Liver (tissue), 3 donors: Measurements from ENCODE around the gene SMARCB1.

Source experiments
- CTCF ChIP-seq: fragments of 150-350 bp; IDR thresholded peaks from 2 replicates; pipeline ENCODE4 v1.5.1; 2017; ENCODE audit warnings: improper control_type of control experiment, low read depth, low read length; ENCODE audit not compliant: missing input control
- EGR1 ChIP-seq, 2 donors: IDR thresholded peaks; 2 replicates each; pipeline ENCODE4 v1.6.1; 2016 to 2018; ENCODE audit warnings: antibody characterized with exemption in 2 of 2, low read depth in 2 of 2
- HNF4A ChIP-seq, 2 donors: conservative IDR thresholded peaks; 2 replicates each; pipeline ENCODE4 v1.6.1; 2016; ENCODE audit warnings: antibody characterized with exemption in 2 of 2, mild to moderate bottlenecking in 2 of 2
- NR2F2 ChIP-seq: IDR thresholded peaks from 2 replicates; pipeline ENCODE4 v1.6.1; 2016; ENCODE audit warnings: antibody characterized with exemption
- RAD21 ChIP-seq, 2 donors: IDR thresholded peaks; 2 replicates each; pipeline ENCODE4 v1.6.1; 2016; ENCODE audit warnings: antibody characterized with exemption in 2 of 2, mild to moderate bottlenecking in 2 of 2
- SP1 ChIP-seq: IDR thresholded peaks from 2 replicates; pipeline ENCODE4 v1.6.1; 2018; ENCODE audit warnings: antibody characterized with exemption, mild to moderate bottlenecking
- TF ChIP-seq, protein P1 (sequence below): IDR thresholded peaks from 2 replicates; pipeline ENCODE4 v1.6.1; 2016; ENCODE audit warnings: antibody characterized with exemption
- TF ChIP-seq, protein P2 (sequence below): IDR thresholded peaks from 2 replicates; pipeline ENCODE4 v1.6.1; 2016; ENCODE audit warnings: antibody characterized with exemption
- TF ChIP-seq, protein P3 (sequence below): IDR thresholded peaks from 2 replicates; pipeline ENCODE4 v1.6.1; 2016; ENCODE audit warnings: antibody characterized with exemption, mild to moderate bottlenecking
- donor health status: healthy.
- donor health status: healthy.

DNA sequence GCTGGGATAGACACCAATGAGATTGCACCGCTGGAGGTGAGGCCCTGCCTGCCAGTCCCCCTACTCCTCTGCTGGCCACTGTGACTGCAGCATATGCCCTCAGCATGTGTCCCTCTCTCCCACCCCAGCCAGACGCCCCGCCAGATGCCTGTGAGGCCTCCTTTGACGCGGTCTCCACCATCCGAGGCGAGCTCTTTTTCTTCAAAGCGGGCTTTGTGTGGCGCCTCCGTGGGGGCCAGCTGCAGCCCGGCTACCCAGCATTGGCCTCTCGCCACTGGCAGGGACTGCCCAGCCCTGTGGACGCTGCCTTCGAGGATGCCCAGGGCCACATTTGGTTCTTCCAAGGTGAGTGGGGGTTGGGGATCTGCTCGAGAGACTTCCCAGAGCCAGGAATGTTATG, 5.7 kb upstream of the SMARCB1 start:
- TF ChIP-seq CTCF (no peak), NR2F2 (no peak), EGR1 (IDR thresholded peaks at IDR 0.05; ENCODE audit: low read depth in 2 of 2) (no peak), RAD21 (IDR thresholded peaks at IDR 0.05) (no peak), SP1 (no peak), HNF4A (conservative IDR thresholded peaks at IDR 0.05) (no peak)
- TF ChIP-seq, protein P1, sequence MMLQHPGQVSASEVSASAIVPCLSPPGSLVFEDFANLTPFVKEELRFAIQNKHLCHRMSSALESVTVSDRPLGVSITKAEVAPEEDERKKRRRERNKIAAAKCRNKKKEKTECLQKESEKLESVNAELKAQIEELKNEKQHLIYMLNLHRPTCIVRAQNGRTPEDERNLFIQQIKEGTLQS = no peak
- TF ChIP-seq, protein P2, sequence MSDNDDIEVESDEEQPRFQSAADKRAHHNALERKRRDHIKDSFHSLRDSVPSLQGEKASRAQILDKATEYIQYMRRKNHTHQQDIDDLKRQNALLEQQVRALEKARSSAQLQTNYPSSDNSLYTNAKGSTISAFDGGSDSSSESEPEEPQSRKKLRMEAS = no peak
- TF ChIP-seq, protein P3, sequence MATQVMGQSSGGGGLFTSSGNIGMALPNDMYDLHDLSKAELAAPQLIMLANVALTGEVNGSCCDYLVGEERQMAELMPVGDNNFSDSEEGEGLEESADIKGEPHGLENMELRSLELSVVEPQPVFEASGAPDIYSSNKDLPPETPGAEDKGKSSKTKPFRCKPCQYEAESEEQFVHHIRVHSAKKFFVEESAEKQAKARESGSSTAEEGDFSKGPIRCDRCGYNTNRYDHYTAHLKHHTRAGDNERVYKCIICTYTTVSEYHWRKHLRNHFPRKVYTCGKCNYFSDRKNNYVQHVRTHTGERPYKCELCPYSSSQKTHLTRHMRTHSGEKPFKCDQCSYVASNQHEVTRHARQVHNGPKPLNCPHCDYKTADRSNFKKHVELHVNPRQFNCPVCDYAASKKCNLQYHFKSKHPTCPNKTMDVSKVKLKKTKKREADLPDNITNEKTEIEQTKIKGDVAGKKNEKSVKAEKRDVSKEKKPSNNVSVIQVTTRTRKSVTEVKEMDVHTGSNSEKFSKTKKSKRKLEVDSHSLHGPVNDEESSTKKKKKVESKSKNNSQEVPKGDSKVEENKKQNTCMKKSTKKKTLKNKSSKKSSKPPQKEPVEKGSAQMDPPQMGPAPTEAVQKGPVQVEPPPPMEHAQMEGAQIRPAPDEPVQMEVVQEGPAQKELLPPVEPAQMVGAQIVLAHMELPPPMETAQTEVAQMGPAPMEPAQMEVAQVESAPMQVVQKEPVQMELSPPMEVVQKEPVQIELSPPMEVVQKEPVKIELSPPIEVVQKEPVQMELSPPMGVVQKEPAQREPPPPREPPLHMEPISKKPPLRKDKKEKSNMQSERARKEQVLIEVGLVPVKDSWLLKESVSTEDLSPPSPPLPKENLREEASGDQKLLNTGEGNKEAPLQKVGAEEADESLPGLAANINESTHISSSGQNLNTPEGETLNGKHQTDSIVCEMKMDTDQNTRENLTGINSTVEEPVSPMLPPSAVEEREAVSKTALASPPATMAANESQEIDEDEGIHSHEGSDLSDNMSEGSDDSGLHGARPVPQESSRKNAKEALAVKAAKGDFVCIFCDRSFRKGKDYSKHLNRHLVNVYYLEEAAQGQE = no peak
